PC-9 (cell line): ENCODE measurements around the gene TRAPPC8. TPM values are rescaled to one million over a fixed set of nuclear protein-coding genes. Genes with fewer than 3 reads are reported as not detected.
"Not testable (repeated sequence)": the region's sequence is repeated elsewhere in the genome, so short reads cannot be mapped to it uniquely, and the experiment has no call there.

Experiments used
- BruUV-seq: library from RNA; stranded (reverse); fragments of 400-500 nt; replicated peaks from 2 replicates; lab custom pipeline; 2021; lab: Mats Ljungman, UMichigan
- CTCF ChIA-PET: fragments of 300-600 bp; sonication (Branson Sonifier 250); formaldehyde crosslinking; loops from one replicate; lab custom pipeline; 2022; ENCODE audit warnings: antibody characterized with exemption; lab: Charles Lee
- POLR2A ChIA-PET: fragments of 300-600 bp; sonication (Branson Sonifier 250); formaldehyde crosslinking; loops from one replicate; lab custom pipeline; 2022; ENCODE audit warnings: antibody characterized with exemption; ENCODE audit not compliant: unreplicated experiment; lab: Charles Lee
- DNase-seq, 2 experiments: peaks; one replicate each; pipeline versions ENCODE4 v3.0.0 to v3.0.0-alpha.2; 2015 to 2022; ENCODE audit warnings: mixed read lengths in 1 of 2
- H2AFZ ChIP-seq: fragments of 200-600 bp; sonication (generic); 2 replicates; pipeline ENCODE4 v1.8.1; 2017; ENCODE audit warnings: antibody characterized with exemption
- H3F3A ChIP-seq: fragments of 200-600 bp; sonication (generic); 2 replicates; pipeline ENCODE4 v1.8.1; 2017; ENCODE audit warnings: antibody characterized with exemption, mild to moderate bottlenecking, low read depth; ENCODE audit not compliant: insufficient read depth
- H3K27ac ChIP-seq: fragments of 200-600 bp; sonication (generic); 2 replicates; pipeline ENCODE4 v1.6.1; 2016; ENCODE audit warnings: mixed run types
- H3K27me3 ChIP-seq: fragments of 200-600 bp; sonication (generic); 2 replicates; pipeline ENCODE4 v1.6.1; 2016; ENCODE audit warnings: low read depth, mixed run types; ENCODE audit not compliant: insufficient read depth
- H3K36me3 ChIP-seq: fragments of 200-600 bp; sonication (generic); 2 replicates; pipeline ENCODE4 v1.6.1; 2016; ENCODE audit warnings: low read depth, mixed run types
- H3K4me1 ChIP-seq: fragments of 200-600 bp; sonication (generic); replicated peaks from 2 replicates; pipeline ENCODE4 v1.6.1; 2016; ENCODE audit warnings: mixed run types; ENCODE audit not compliant: insufficient read depth
- H3K4me2 ChIP-seq: fragments of 200-600 bp; sonication (generic); 2 replicates; pipeline ENCODE4 v1.6.1; 2017; ENCODE audit warnings: mixed run types
- H3K4me3 ChIP-seq: fragments of 200-600 bp; sonication (generic); 2 replicates; pipeline ENCODE4 v1.6.1; 2016; ENCODE audit warnings: mixed run types
- H3K79me2 ChIP-seq: fragments of 200-600 bp; sonication (generic); 2 replicates; pipeline ENCODE4 v1.6.1; 2017; ENCODE audit warnings: low read depth, mixed run types
- H3K9me2 ChIP-seq: fragments of 200-600 bp; sonication (generic); 2 replicates; pipeline ENCODE4 v1.8.1; 2017; ENCODE audit warnings: mild to moderate bottlenecking; ENCODE audit not compliant: insufficient read depth
- H3K9me3 ChIP-seq: fragments of 200-600 bp; sonication (generic); 2 replicates; pipeline ENCODE4 v1.8.1; 2016; ENCODE audit warnings: low read depth; ENCODE audit not compliant: insufficient read depth
- H4K20me1 ChIP-seq: fragments of 200-600 bp; sonication (generic); 2 replicates; pipeline ENCODE4 v1.8.1; 2017; ENCODE audit not compliant: insufficient read depth
- EZH2 ChIP-seq: fragments of 200-600 bp; sonication (generic); IDR thresholded peaks from 2 replicates; pipeline ENCODE4 v1.8.0; 2017; ENCODE audit warnings: antibody characterized with exemption, low read depth
- intact Hi-C: fragments of 100-400 bp; cut with micrococcal nuclease; formaldehyde crosslinking; loops from one replicate; pipeline ENCODE4 v1.10.0; 2022; ENCODE audit not compliant: unreplicated experiment
- total RNA-seq: library from RNA; stranded (reverse); gene quantifications from 2 replicates; pipeline ENCODE4 v1.2.3, GENCODE V29; 2021
- TF ChIP-seq, protein P1 (sequence below): fragments of 200-600 bp; sonication (generic); conservative IDR thresholded peaks from 2 replicates; pipeline ENCODE4 v1.6.1; 2017; ENCODE audit warnings: mixed run types, antibody characterized with exemption, mild to moderate bottlenecking, moderate library complexity

Gene TRAPPC8
- total RNA-seq, 1 experiment from 2014 or later, result 20.9 TPM

- Histone ChIP-seq H2AFZ (no peak overlapping the region), H3K4me1 (no peaks in the 10 kb centered on the region), H3K4me3 (no peak overlapping the region), H3K4me2 (no peak overlapping the region), H3K9me2 (no peaks in the 10 kb centered on the region), H4K20me1 (no peaks in the 10 kb centered on the region), H3K27ac (no peak overlapping the region), H3F3A (no peaks in the 10 kb centered on the region), H3K27me3 (no peaks in the 10 kb centered on the region), H3K9me3 (no peaks in the 10 kb centered on the region), H3K36me3 (no peaks in the 10 kb centered on the region), H3K79me2 (no peaks in the 10 kb centered on the region)
- ChIA-PET POLR2A (no interaction called here), CTCF (no interaction called here)
- intact Hi-C loops, result no loop called here
- TF ChIP-seq, protein P1, sequence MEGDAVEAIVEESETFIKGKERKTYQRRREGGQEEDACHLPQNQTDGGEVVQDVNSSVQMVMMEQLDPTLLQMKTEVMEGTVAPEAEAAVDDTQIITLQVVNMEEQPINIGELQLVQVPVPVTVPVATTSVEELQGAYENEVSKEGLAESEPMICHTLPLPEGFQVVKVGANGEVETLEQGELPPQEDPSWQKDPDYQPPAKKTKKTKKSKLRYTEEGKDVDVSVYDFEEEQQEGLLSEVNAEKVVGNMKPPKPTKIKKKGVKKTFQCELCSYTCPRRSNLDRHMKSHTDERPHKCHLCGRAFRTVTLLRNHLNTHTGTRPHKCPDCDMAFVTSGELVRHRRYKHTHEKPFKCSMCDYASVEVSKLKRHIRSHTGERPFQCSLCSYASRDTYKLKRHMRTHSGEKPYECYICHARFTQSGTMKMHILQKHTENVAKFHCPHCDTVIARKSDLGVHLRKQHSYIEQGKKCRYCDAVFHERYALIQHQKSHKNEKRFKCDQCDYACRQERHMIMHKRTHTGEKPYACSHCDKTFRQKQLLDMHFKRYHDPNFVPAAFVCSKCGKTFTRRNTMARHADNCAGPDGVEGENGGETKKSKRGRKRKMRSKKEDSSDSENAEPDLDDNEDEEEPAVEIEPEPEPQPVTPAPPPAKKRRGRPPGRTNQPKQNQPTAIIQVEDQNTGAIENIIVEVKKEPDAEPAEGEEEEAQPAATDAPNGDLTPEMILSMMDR, result no peak
- no peak for TF ChIP-seq EZH2
- BruUV-seq, result no TSS peak
- no peak for DNase-seq
Measured at GRCh38 chr18:31814132-31814531, 128.8 kb downstream of the TRAPPC8 start.

DNA sequence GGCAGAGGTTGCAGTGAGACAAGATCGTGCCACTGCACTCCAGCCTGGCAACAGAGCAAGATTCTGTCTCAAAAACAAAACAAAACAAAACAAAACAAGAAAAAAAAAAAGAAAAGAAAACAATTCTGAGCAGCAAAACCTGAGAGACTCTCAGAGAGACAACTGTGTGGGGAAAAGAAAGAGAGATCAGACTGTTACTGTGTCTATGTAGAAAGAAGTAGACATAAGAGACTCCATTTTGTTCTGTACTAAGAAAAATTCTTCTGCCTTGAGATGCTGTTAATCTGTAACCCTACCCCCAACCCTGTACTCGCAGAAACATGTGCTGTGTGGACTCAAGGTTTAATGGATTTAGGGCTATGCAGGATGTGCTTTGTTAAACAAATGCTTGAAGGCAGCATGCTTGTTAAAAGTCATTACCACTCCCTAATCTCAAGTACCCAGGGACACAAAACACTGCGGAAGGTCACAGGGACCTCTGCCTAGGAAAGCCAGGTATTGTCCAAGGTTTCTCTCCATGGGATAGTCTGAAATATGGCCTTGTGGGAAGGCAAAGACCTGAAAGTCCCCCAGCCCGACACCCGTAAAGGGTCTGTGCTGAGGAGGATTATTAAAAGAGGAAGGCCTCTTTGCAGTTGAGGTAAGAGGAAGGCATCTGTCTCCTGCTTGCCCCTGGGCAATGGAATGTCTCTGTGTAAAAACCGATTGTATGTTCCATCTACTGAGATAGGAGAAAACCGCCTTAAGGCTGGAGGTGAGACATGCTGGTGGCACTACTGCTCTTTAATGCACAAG, 132.4 kb downstream of the TRAPPC8 start:
- CTCF ChIA-PET, H2AFZ ChIP-seq, H3K27ac ChIP-seq, H3F3A ChIP-seq, H3K9me2 ChIP-seq, H3K79me2 ChIP-seq, H3K4me2 ChIP-seq, H3K36me3 ChIP-seq, H4K20me1 ChIP-seq, H3K4me1 ChIP-seq, H3K27me3 ChIP-seq, H3K4me3 ChIP-seq, BruUV-seq, intact Hi-C loops, H3K9me3 ChIP-seq, POLR2A ChIA-PET, DNase-seq: not testable (repeated sequence)

DNA sequence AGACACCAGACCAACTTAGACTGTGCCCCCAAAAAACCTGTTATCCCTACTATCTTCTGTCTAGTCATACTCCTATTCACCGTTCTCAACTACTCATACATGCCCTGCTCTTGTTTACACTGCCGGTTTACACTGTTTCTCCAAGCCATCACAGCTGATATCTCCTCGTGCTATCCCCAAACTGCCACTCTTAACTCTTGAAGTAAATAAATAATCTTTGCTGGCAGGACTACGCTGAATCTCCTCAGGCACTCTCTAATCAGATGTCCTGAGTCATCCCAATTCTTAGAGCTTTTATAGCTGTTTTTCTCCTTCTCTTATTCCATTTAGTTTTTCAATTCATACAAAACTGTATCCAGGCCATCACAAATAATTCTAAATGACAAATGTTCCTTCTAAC, 133.9 kb downstream of the TRAPPC8 start:
- H3K9me2 ChIP-seq, H3K36me3 ChIP-seq, DNase-seq, H3K4me2 ChIP-seq, CTCF ChIA-PET, H3K9me3 ChIP-seq, H3K79me2 ChIP-seq, intact Hi-C loops, H3K4me3 ChIP-seq, H3K27ac ChIP-seq, H3K4me1 ChIP-seq, POLR2A ChIA-PET, H3K27me3 ChIP-seq, H2AFZ ChIP-seq, H4K20me1 ChIP-seq, BruUV-seq, H3F3A ChIP-seq: not testable (repeated sequence)

GRCh38 chr18:31801078-31801477, 141.8 kb downstream of the TRAPPC8 start:
- TF ChIP-seq, protein P1, result no peak
- TF ChIP-seq EZH2, result no peak

DNA sequence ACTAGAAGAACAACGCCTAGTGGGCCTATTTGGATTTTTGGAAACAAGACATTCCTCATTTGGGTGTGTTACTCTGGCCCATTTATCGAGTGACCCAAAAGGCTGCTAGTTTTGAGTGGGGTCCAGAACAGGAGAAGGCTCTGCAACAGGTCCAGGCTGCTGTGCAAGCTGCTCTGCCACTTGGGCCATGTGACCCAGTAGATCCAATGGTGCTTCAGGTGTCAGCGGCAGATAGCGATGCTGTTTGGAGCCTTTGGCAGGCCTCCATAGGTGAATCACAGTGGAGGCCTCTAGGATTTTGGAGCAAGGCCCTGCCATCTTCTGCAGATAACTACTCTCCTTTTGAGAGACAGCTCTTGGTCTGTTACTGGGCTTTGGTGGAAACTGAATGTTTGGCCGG, 143.7 kb downstream of the TRAPPC8 start:
- H3K36me3 ChIP-seq, H2AFZ ChIP-seq, BruUV-seq, H3K4me2 ChIP-seq, POLR2A ChIA-PET, H4K20me1 ChIP-seq, H3K79me2 ChIP-seq, H3K27ac ChIP-seq, H3K9me2 ChIP-seq, CTCF ChIA-PET, H3K4me1 ChIP-seq, H3K9me3 ChIP-seq, DNase-seq, H3F3A ChIP-seq, H3K4me3 ChIP-seq, H3K27me3 ChIP-seq, intact Hi-C loops: not testable (repeated sequence)

More at GRCh38 chr18:31801078-31801477, 141.8 kb downstream of the TRAPPC8 start:
- H3K4me1 ChIP-seq, result no peaks in the 10 kb centered on the region
- POLR2A ChIA-PET, result no interaction called here
- no peaks in the 10 kb centered on the region for H3K27me3 ChIP-seq
- H3K4me2 ChIP-seq, result no peak overlapping the region
- no peaks in the 10 kb centered on the region for H4K20me1 ChIP-seq
- no TSS peak for BruUV-seq
- DNase-seq, result no peak
- H3K4me3 ChIP-seq, result no peak overlapping the region
- H3K36me3 ChIP-seq, result no peaks in the 10 kb centered on the region
- H2AFZ ChIP-seq, result no peak overlapping the region
- no peaks in the 10 kb centered on the region for H3K9me3 ChIP-seq
- no peaks in the 10 kb centered on the region for H3F3A ChIP-seq
- H3K9me2 ChIP-seq, result no peaks in the 10 kb centered on the region
- intact Hi-C loops, result no loop called here
- no peaks in the 10 kb centered on the region for H3K79me2 ChIP-seq
- no peak overlapping the region for H3K27ac ChIP-seq
- CTCF ChIA-PET, result no interaction called here
